K562 (cell line): Measurements from ENCODE around the gene TMEM126B. TPM values are rescaled to one million over a fixed set of nuclear protein-coding genes. Genes with fewer than 3 reads are reported as not detected.

ENCODE experiments used
- CTBP1 ChIP-seq: fragments of 450-650 bp; IDR thresholded peaks from 2 replicates; pipeline ENCODE4 v1.6.1; 2016; ENCODE audit warnings: borderline replicate concordance
- DIDO1 ChIP-seq: fragments of 450-650 bp; IDR thresholded peaks from 2 replicates; pipeline ENCODE4 v1.6.1; 2016; ENCODE audit warnings: low read depth, missing biosample characterization, missing genetic modification characterization
- GABPB1 ChIP-seq: sonication (generic); formaldehyde crosslinking; IDR thresholded peaks from 2 replicates; pipeline ENCODE4 v1.8.0; 2022; ENCODE audit warnings: mild to moderate bottlenecking, missing genetic modification reagents
- HOMEZ ChIP-seq: fragments of 250-450 bp; sonication (Bioruptor Pico); IDR thresholded peaks from 2 replicates; pipeline ENCODE4 v1.4.0; 2020; ENCODE audit warnings: mild to moderate bottlenecking, moderate library complexity
- JUN ChIP-seq, 2 experiments: sonication (generic) in 1 of 2; formaldehyde crosslinking in 1 of 2; IDR thresholded peaks; 2 replicates each; pipeline versions ENCODE4 v1.6.1 to v1.8.0; 2012 to 2022; ENCODE audit warnings: borderline replicate concordance in 2 of 2, mild to moderate bottlenecking in 2 of 2, improper control_type of control experiment in 1 of 2, low read depth in 1 of 2, low read length in 1 of 2, missing genetic modification reagents in 1 of 2
- MBD1 ChIP-seq: fragments of 250-450 bp; sonication (Bioruptor Pico); IDR thresholded peaks from 2 replicates; pipeline ENCODE4 v1.8.0; 2022; ENCODE audit warnings: inconsistent platforms
- RBFOX2 ChIP-seq: fragments of 200-400 bp; formaldehyde crosslinking; IDR thresholded peaks from 2 replicates; pipeline ENCODE4 v1.6.1; 2017; ENCODE audit warnings: low read depth, mild to moderate bottlenecking, low read length, moderate library complexity
- SNAPC5 ChIP-seq: fragments of 250-450 bp; sonication (Bioruptor Pico); IDR thresholded peaks from 2 replicates; pipeline ENCODE4 v1.8.0; 2021; ENCODE audit warnings: moderate library complexity, mild to moderate bottlenecking, inconsistent platforms
- SREBF1 ChIP-seq: fragments of 150-350 bp; IDR thresholded peaks from 2 replicates; pipeline ENCODE4 v1.6.1; 2014; ENCODE audit warnings: antibody characterized with exemption, low read depth, low read length, borderline replicate concordance
- ZFP36 ChIP-seq: fragments of 150-350 bp; IDR thresholded peaks from 2 replicates; pipeline ENCODE4 v1.6.1; 2018; ENCODE audit warnings: low read length, low read depth; ENCODE audit not compliant: partially characterized antibody
- ZFX ChIP-seq: sonication (generic); formaldehyde crosslinking; IDR thresholded peaks from 2 replicates; pipeline ENCODE4 v1.8.0; 2022; ENCODE audit warnings: mild to moderate bottlenecking, missing genetic modification reagents, moderate library complexity
- ZNF407 ChIP-seq: fragments of 450-650 bp; IDR thresholded peaks from 2 replicates; pipeline ENCODE4 v1.6.1; 2016; ENCODE audit warnings: low read depth
- polyA plus RNA-seq, 8 experiments: library from polyadenylated mRNA; depleted of rRNA in 4 of 8; stranded (reverse) in 5 of 8; unstranded in 3 of 8; fragments of >200 nt; fragmentation: Nextera tagmentation in 2 of 8; fragmentation: Illumina TruSeq in 1 of 8; extraction: Ambion mirVana in 2 of 8; extraction: Trizol in 1 of 8; gene quantifications; 2 replicates each; pipeline versions ENCODE4 v1.2.1 to v1.2.3, GENCODE V29; 2011 to 2014; ENCODE audit warnings: inconsistent platforms in 1 of 8, missing spikeins in 1 of 8
- total RNA-seq, 7 experiments: library from RNA; depleted of rRNA in 6 of 7; stranded (reverse); fragments of >200 nt in 6 of 7; fragmentation: Illumina TruSeq in 2 of 7; extraction: Trizol in 2 of 7; gene quantifications; 2 replicates each; pipeline versions ENCODE4 v1.2.1 to v1.2.3, GENCODE V29; 2011 to 2021; ENCODE audit warnings: low replicate concordance in 1 of 7
- TF ChIP-seq, protein P1 (sequence below): fragments of 250-450 bp; sonication (Bioruptor Pico); IDR thresholded peaks from 2 replicates; pipeline ENCODE4 v1.4.0; 2020; ENCODE audit warnings: borderline replicate concordance

Gene TMEM126B
- total and polyA plus RNA-seq, 9 of the 15 experiments (the other 6 are each of a cell fraction or from before 2014, with no cell fraction given): 85.5 to 226 (median 164) TPM

DNA sequence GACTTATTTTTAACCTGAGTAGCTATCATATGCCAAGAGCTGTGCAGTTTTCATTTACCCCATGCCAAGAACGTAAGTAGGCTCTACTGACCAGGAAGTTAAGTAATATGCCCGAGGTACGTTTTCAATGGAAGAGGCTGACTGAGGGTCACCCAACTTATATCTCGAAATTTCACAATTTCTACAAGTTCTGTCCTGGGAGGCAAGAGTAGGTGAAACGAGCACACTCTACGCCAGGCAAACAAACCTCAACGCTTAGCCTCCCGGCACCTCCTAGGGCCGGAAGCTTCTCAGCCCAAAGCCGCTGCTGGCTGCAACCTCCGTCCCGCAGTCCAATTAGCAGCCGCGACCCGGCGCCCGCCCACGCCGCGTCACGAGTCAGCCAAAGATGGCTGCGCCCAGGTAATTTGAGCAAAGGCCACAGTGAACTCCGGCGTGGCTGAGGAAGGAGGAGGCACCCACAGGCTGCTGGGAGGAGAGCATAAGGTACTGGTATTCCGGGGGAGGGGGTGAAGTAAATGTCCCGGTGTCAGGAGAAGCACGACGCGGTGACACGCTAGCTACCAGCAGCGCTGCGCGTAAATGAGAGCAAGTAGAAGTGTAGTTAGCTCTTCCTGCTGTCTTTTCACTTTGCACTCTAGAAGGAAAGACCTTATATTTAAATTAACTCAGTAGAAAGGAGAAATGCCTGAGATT is 19.4 kb downstream of the TMEM126B start, which contains the start of gene TMEM126A (continued):
- TF ChIP-seq ZNF407 (no peak), RBFOX2 (peak; percentile 95), HOMEZ (no peak), ZFP36 (no peak), SREBF1 (no peak), ZFX (peak; percentile 86), GABPB1 (CRISPR knock-in tag) (peak; percentile 76), SNAPC5 (CRISPR knock-in tag) (no peak), DIDO1 (tag) (no peak), JUN (IDR thresholded peaks at IDR 0.05; ENCODE audit: borderline replicate concordance, low read depth, low read length) (no peak; the same call in 1 of the 2 replicates), JUN (CRISPR knock-in tag; IDR thresholded peaks at IDR 0.05; ENCODE audit: borderline replicate concordance) (no peak), CTBP1 (peak; percentile 81), MBD1 (no peak)
- TF ChIP-seq, protein P1, sequence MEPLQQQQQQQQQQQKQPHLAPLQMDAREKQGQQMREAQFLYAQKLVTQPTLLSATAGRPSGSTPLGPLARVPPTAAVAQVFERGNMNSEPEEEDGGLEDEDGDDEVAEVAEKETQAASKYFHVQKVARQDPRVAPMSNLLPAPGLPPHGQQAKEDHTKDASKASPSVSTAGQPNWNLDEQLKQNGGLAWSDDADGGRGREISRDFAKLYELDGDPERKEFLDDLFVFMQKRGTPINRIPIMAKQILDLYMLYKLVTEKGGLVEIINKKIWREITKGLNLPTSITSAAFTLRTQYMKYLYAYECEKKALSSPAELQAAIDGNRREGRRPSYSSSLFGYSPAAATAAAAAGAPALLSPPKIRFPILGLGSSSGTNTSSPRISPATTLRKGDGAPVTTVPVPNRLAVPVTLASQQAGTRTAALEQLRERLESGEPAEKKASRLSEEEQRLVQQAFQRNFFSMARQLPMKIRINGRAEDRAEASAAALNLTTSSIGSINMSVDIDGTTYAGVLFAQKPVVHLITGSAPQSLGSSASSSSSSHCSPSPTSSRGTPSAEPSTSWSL (CRISPR knock-in tag): no peak
